ENCODE results near the gene IL20.
A peak's percentile ranks its signal among the peaks of the same experiment; 100 is the strongest.
"Not testable (repeated sequence)": the region's sequence is repeated elsewhere in the genome, so short reads cannot be mapped to it uniquely, and the experiment has no call there.

Gene IL20

GRCh38 chr1:206843626-206844025, 21.8 kb upstream of the IL20 start:
- DNase-seq (ENCODE audit: low spot score): no peak

DNA sequence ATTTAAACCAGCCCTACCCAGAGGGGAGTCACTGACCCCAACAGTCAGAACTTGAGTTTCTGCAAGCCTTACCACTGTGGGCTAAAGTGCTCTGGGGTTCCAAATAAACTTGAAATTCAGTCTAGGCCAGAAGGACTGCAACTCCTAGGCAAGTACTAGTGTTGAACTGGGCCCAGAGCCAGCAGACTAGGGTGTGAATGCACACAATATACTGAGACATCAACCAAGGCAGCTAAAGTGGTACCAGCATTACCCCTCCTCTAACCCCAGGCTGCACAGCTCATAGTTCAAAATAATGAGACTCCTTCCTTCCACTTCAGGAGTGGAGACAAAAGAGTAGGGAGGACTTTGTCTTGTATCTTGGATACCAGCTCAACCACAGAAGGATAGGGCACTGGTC, 18.9 kb upstream of the IL20 start:
- no peak for DNase-seq (ENCODE audit: low spot score)

GRCh38 chr1:206847337-206847834, 18.0 kb upstream of the IL20 start:
- DNase-seq (ENCODE audit: low spot score): no peak

GRCh38 chr1:206847946-206848345, 17.5 kb upstream of the IL20 start:
- DNase-seq (ENCODE audit: low spot score): no peak

- DNase-seq (ENCODE audit: low spot score): no peak
Observed at GRCh38 chr1:206850401-206850800, 15.0 kb upstream of the IL20 start.

GRCh38 chr1:206851341-206852010, 13.9 kb upstream of the IL20 start:
- DNase-seq (ENCODE audit: low spot score): no peak

GRCh38 chr1:206852662-206853061, 12.8 kb upstream of the IL20 start:
- not testable (repeated sequence) for DNase-seq (ENCODE audit: low spot score)

- DNase-seq (ENCODE audit: low spot score): not testable (repeated sequence)
Observed at GRCh38 chr1:206853696-206854095, 11.7 kb upstream of the IL20 start.

DNA sequence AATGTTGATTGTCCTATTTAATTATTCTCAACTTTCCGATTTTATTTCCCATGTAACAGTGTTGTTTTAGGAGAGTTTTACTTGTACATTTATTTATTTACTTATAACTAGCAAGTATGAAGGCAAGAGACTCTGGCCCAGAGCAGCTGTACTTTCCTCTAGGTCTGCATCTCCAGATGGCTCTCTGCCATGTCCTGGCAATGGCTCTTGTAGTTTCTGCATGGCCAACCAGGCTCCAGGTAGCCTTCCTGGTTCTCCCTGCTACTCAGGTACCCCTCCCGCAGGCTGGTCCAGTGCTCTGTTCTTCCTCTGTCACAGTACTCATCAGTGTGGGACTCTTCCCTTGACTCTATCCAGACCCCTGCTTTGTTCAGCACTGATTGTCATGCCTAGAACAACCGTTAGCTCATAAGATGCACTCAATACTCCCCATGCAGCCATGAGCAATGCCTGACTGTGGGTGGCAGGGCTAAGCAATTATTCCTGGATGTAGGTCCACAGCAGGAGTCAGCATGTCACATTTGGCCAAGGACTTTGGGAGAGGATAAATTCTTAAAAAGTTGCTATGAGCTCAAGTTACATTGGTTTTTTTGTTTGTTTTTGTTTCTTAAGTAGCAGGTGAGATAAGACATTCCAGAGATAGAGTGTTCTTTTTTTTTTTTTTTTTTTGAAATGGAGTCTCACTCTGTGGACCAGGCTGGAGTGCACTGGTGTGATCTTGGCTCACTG, 10.9 kb upstream of the IL20 start:
- DNase-seq (ENCODE audit: low spot score): no peak

DNA sequence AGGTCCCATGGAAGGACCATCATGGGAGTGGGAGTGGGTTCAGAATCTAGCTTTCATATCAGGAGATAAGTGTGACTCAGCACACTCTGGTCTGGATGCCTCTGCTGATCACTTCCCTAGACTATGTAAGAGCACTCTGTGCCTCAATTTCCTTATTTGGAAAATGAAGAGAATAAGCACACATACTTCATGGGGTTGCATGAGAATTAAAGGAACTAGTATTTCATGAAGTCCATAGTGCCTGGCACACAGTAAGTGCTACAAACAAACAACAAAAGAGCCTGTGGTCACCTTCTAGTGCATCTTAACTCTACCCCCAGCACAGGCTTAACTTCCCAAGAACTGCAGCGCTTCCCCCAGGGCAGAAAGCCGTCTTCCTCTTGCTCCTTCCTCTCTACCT, 9.6 kb upstream of the IL20 start:
- no peak for DNase-seq (ENCODE audit: low spot score)

GRCh38 chr1:206856674-206857464, 8.6 kb upstream of the IL20 start:
- DNase-seq (ENCODE audit: low spot score): peak; percentile 10

DNA sequence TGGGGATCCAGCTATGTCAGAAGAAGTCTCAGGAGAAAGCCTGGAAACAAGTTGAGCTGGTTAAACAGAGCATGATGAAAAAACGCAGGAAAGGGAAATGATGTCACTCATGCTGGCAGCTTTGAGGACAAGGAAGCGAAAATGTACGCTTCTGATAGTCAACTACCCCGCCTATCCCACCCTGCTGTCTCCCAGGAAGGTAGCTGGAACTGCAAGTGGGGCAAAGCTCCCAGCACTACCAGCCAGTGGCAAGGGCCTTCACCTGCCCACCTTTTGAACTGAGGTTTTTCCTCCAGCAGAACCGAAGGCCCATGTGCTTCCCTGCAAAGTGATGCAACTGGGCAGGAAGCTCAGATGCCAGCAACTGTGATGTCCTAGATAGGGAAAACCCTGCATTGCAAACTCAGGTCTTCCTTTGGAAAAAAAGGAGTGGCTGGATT, 6.3 kb upstream of the IL20 start:
- no peak for DNase-seq (ENCODE audit: low spot score)

DNA sequence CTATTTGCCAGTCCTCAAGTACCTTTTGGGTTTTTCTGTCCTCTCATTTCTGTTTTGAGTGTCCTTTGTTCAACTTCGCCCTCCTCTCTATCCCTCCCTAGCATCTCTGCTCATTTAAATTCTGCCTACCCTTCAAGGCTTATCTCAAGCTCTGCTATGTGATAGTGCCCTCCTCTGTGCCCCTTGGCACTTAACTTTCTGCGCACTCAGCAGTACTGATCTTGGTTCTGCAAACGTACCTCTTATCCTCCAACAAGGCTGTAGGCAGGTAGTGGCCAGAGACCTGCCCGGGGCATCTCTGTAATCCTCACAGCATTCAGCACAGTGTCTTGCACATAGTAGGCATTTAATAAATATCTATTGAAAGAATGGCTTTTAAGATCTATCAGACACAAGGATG, 5.3 kb upstream of the IL20 start:
- no peak for DNase-seq (ENCODE audit: low spot score)

- DNase-seq (ENCODE audit: low spot score): peak; percentile 6
Observed at GRCh38 chr1:206863266-206863665, 2.2 kb upstream of the IL20 start.

- DNase-seq (ENCODE audit: low spot score): no peak
Observed at GRCh38 chr1:206866062-206866461, 639 bp downstream of the IL20 start.

DNA sequence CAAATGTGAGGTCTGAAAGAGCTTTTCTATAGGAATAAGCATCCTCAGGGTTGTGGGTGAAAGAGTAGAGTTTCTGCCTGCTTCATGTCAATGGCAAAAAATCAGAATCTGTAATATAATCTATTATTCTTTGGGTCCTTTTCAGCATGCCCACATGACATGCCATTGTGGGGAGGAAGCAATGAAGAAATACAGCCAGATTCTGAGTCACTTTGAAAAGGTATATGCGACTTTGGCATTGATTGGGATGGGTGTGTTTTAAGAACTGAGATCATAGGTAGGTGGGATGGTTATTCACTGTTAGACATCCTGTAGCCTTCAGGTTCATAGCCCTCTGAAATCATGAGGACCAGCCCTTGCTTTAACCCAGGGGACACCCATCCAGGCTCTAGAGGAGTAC, 1.8 kb downstream of the IL20 start:
- DNase-seq (ENCODE audit: low spot score): no peak

DNA sequence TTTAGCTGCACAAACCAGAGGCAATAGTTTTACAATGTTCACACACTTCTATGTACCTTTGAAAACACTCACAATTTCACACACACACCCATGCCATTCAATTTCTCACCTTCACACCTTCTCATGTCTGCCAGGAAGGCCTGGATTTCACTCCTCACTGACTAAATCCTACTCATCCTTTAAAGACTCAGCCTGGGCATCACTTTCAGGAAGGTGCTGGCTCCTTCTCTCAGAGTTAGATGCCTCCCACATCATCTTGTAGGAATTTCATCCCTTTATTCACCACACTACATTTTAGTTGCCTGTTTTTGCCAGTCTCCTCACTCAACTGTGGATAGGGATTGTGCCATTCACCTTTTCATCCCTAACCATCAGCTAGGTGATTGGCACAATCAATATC, 2.3 kb downstream of the IL20 start:
- no peak for DNase-seq (ENCODE audit: low spot score)

GRCh38 chr1:206868264-206868663, 2.8 kb downstream of the IL20 start:
- no peak for DNase-seq (ENCODE audit: low spot score)

DNA sequence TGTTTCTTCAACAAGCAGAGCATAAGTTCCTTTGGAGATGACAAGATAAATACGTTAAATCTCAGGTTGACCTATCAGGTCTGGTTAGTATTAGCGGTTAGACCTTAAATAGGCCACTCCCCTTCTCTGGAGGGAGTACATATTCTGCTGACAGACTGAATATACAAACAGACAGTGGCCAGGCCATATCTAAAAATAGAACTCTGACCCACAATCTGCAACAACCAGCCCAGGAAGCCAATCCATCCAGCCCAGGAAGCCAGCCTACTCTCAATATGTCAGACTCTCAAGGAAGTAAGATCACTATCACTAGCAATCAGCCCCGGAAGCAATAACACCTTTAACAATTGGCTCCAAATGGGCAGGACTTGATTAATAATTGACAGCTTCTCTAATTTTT, 6.7 kb downstream of the IL20 start:
- DNase-seq (ENCODE audit: low spot score): no peak

DNA sequence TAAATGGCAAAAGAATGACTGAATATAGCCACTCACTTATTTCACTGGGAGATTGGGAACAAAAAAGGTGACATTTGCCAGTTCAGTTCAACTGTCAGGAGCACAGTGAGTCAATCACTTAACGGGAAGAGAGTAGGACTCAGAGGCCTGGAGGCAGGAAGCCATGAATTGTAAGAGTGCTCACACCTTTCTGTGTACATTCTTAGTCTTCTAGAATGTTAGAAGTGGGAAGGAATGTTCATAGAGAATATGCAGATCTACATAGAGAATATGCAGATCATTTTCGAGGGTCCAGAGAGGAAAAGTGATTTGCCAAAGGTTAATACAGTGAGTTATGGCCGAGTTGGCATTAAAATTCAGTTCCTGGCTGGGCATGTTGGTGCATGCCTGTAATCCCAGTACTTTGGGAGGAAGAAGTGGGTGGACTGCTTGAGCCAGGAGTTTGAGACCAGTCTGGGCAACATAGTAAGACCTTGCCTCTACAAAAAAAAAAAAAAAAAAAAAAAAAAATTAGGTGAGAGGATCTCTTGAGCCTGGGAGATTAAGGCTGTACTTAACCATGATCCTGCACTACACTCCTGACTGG, 8.3 kb downstream of the IL20 start:
- DNase-seq (ENCODE audit: low spot score): no peak

GRCh38 chr1:206875752-206876377, 10.4 kb downstream of the IL20 start:
- DNase-seq (ENCODE audit: low spot score): no peak

GRCh38 chr1:206878456-206878855, 13.0 kb downstream of the IL20 start:
- DNase-seq (ENCODE audit: low spot score): no peak
